PFSK-1 (cell line): ENCODE data around the gene DIP2C.

ENCODE experiments used
- POLR2AphosphoS5 ChIP-seq: IDR thresholded peaks from 2 replicates; pipeline ENCODE4 v1.6.1; 2012; ENCODE audit warnings: low read depth, mild to moderate bottlenecking, control low read depth, low read length, moderate library complexity
- REST ChIP-seq, 2 experiments: IDR thresholded peaks; 2 replicates each; pipeline versions ENCODE4 v1.6.1 to v1.8.0; 2011 to 2012; ENCODE audit warnings: low read depth in 2 of 2, low read length in 2 of 2, control low read depth in 1 of 2, inconsistent platforms in 1 of 2, mild to moderate bottlenecking in 1 of 2, moderate library complexity in 1 of 2; ENCODE audit not compliant: insufficient read depth in 1 of 2
- SIN3A ChIP-seq: IDR thresholded peaks from 2 replicates; pipeline ENCODE4 v1.6.1; 2012; ENCODE audit warnings: mild to moderate bottlenecking, low read length, moderate library complexity, borderline replicate concordance; ENCODE audit not compliant: insufficient read depth
- TAF1 ChIP-seq: IDR thresholded peaks from 2 replicates; pipeline ENCODE4 v1.6.1; 2012; ENCODE audit warnings: low read length, control low read depth, borderline replicate concordance; ENCODE audit not compliant: insufficient read depth

DNA sequence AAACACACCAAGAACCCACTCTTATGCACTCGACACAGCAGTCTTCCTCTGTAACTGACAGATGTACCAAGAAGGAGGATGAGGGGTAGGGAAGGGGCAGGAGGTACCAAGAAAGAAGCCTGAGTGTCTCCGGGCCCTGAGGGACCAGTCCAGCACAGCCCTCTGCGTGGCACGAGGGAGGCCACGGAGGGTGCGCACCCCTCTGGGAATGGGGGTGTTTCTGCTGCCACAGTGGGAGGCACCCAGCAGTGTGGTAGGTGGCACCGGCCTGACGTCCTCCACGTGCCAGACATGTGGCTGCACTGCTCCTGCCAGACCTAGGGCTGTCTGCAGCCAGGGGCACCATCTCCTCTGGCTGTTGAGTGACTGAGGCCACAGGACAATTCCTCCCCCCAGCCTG lies 399.9 kb downstream of the DIP2C start:
- TF ChIP-seq POLR2AphosphoS5 (no peak), REST (IDR thresholded peaks at IDR 0.05; ENCODE audit: insufficient read depth in 1 of 2, low read depth in 2 of 2, low read length in 2 of 2) (no peak), TAF1 (no peak), SIN3A (no peak)
